HL-60 (cell line): Measurements from ENCODE around the gene MRPL48.

ENCODE experiments used
- DNase-seq, 2 experiments: peaks; one replicate each; pipeline ENCODE4 v3.0.0-alpha.2; 2010 to 2020; ENCODE audit warnings: low read depth in 1 of 2, low spot score in 1 of 2
- H3K27ac ChIP-seq: fragments of 250-450 bp; sonication (Bioruptor Pico); replicated peaks from 2 replicates; pipeline ENCODE4 v1.5.1; 2020; ENCODE audit warnings: mild to moderate bottlenecking, moderate library complexity
- H3K27me3 ChIP-seq: fragments of 250-450 bp; sonication (Bioruptor Pico); 2 replicates; pipeline ENCODE4 v1.5.1; 2021; ENCODE audit warnings: mild to moderate bottlenecking, moderate library complexity; ENCODE audit not compliant: insufficient read depth, poor library complexity, severe bottlenecking
- H3K4me3 ChIP-seq: replicated peaks from 2 replicates; pipeline ENCODE4 v1.5.1; 2011; ENCODE audit warnings: mild to moderate bottlenecking, control low read depth, low read length; ENCODE audit not compliant: insufficient read depth
- CTCF ChIP-seq: IDR thresholded peaks from one replicate; pipeline ENCODE4 v1.5.1; 2011; ENCODE audit warnings: low read length, control low read depth, inconsistent platforms; ENCODE audit not compliant: insufficient read depth
- GABPA ChIP-seq: IDR thresholded peaks from 2 replicates; pipeline ENCODE4 v1.6.1; 2012; ENCODE audit warnings: low read depth
- POLR2AphosphoS5 ChIP-seq: IDR thresholded peaks from 2 replicates; pipeline ENCODE4 v1.6.1; 2012; ENCODE audit warnings: low read depth
- REST ChIP-seq: IDR thresholded peaks from 2 replicates; pipeline ENCODE4 v1.6.1; 2012; ENCODE audit warnings: low read depth; ENCODE audit not compliant: insufficient replicate concordance
- SPI1 ChIP-seq: IDR thresholded peaks from 2 replicates; pipeline ENCODE4 v1.6.1; 2012; ENCODE audit warnings: low read depth, mild to moderate bottlenecking, borderline replicate concordance

The MRPL48 gene

GRCh38 chr11:73795925-73796632 is 8.4 kb downstream of the MRPL48 start:
- Histone ChIP-seq H3K27ac (no peak overlapping the region), H3K4me3 (no peak overlapping the region), H3K27me3 (no peaks in the 10 kb centered on the region)
- TF ChIP-seq CTCF (no peak), POLR2AphosphoS5 (no peak), SPI1 (no peak)
- no peak for DNase-seq

GRCh38 chr11:73797457-73797856 is 9.8 kb downstream of the MRPL48 start:
- TF ChIP-seq SPI1 (no peak), POLR2AphosphoS5 (no peak), REST (no peak), CTCF (no peak), GABPA (no peak)
- DNase-seq = no peak
- no peaks in the 10 kb centered on the region for H3K27me3 ChIP-seq

GRCh38 chr11:73800276-73800806 is 12.7 kb downstream of the MRPL48 start:
- Histone ChIP-seq H3K4me3 (no peak overlapping the region), H3K27me3 (no peaks in the 10 kb centered on the region), H3K27ac (no peak overlapping the region)
- DNase-seq = no peak
- no peak for TF ChIP-seq POLR2AphosphoS5
- TF ChIP-seq GABPA = no peak
- no peak for TF ChIP-seq SPI1
- no peak for TF ChIP-seq REST
- no peak for TF ChIP-seq CTCF

More at GRCh38 chr11:73797457-73797856, 9.8 kb downstream of the MRPL48 start:
- Histone ChIP-seq H3K4me3 (no peak overlapping the region), H3K27ac (no peak overlapping the region)

- no peak for DNase-seq
- H3K27me3 ChIP-seq = no peaks in the 10 kb centered on the region
- H3K4me3 ChIP-seq = no peak overlapping the region
- no peak for TF ChIP-seq REST
- no peak for TF ChIP-seq GABPA
- TF ChIP-seq SPI1 = no peak
- TF ChIP-seq POLR2AphosphoS5 = no peak
- TF ChIP-seq CTCF = no peak
- H3K27ac ChIP-seq = no peak overlapping the region
Observed at GRCh38 chr11:73801136-73801535, 13.5 kb downstream of the MRPL48 start.
